SK-N-MC (cell line): ENCODE measurements around the gene TTBK1.

ENCODE experiments used
- EZH2 ChIP-seq: fragments of 200-600 bp; sonication (generic); IDR thresholded peaks from one replicate; pipeline ENCODE4 v1.6.1; 2017; ENCODE audit warnings: antibody characterized with exemption
- FOXP2 ChIP-seq: optimal IDR thresholded peaks from 2 replicates; pipeline ENCODE3; 2011; ENCODE audit warnings: mild to moderate bottlenecking, moderate library complexity; ENCODE audit not compliant: insufficient read depth; ENCODE audit errors: extremely low read length, control extremely low read depth
- POLR2AphosphoS5 ChIP-seq: IDR thresholded peaks from 2 replicates; pipeline ENCODE4 v1.6.1; 2012; ENCODE audit warnings: mild to moderate bottlenecking, low read depth, low read length, borderline replicate concordance

DNA sequence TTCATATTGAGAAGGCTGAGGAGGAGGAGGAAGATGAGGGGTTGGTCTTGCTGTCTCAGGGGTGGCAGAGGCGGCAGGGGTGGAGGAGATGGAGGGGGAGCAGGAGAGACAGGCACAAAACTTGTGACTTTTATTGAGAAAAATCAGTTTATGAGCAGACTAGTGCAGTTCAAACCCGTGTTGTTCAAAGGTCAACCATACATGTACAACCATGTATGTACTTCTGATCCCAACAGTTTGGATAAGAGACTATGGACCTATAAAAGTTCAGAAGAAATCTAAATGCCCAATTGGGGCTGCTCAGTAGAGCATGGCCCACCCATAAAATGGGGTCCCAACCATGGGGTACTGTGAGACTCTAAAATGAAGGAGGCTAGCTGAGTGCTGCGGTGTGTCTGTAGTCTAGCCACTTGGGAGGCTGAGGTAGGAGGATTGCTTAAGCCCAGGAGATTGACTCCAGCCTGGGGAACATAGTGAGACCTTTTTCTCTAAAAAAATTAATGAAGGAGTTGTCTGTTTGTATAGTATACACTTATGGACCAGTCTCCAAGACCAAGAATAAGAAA, 47.1 kb downstream of the TTBK1 start:
- TF ChIP-seq EZH2, result no peak
- TF ChIP-seq POLR2AphosphoS5, result no peak
- TF ChIP-seq FOXP2, result no peak
